HFFc6 (cell line): Measurements from ENCODE around the gene CYP46A1. TPM values are rescaled to one million over a fixed set of nuclear protein-coding genes. Genes with fewer than 3 reads are reported as not detected.
A peak's percentile ranks its signal among the peaks of the same experiment; 100 is the strongest.

Experiments used
- DNase-seq: peaks from one replicate; pipeline ENCODE4 v3.0.0-alpha.2; 2018
- H3K27ac Mint-ChIP-seq: 2 replicates; pipeline ENCODE4 v1.8.0; 2020; ENCODE audit warnings: mild to moderate bottlenecking, mixed read lengths
- H3K27me3 Mint-ChIP-seq: 2 replicates; pipeline ENCODE4 v1.8.0; 2021; ENCODE audit warnings: mild to moderate bottlenecking, moderate library complexity, mixed read lengths; ENCODE audit not compliant: insufficient read depth
- H3K36me3 Mint-ChIP-seq: 2 replicates; pipeline ENCODE4 v1.8.0; 2021; ENCODE audit warnings: low read depth, mixed read lengths
- H3K4me1 Mint-ChIP-seq: 2 replicates; pipeline ENCODE4 v1.8.0; 2020; ENCODE audit warnings: low read depth, mixed read lengths
- H3K4me3 Mint-ChIP-seq: 2 replicates; pipeline ENCODE4 v1.8.0; 2020; ENCODE audit warnings: mild to moderate bottlenecking, moderate library complexity, mixed read lengths
- H3K9me3 Mint-ChIP-seq: 2 replicates; pipeline ENCODE4 v1.8.0; 2020; ENCODE audit warnings: mild to moderate bottlenecking, mixed read lengths
- total RNA-seq, 6 experiments: library from RNA; stranded (reverse); fragmentation: NEBNext Ultra II Directional; extraction: Animal tissue kit (Norgen Biotek cat#: 25700); gene quantifications; 2 replicates in 1 of 6; 3 replicates in 5 of 6; pipeline ENCODE4 v1.2.3, GENCODE V29; 2021
- TF ChIP-seq, protein P1 (sequence below): fragments of 200-600 bp; sonication (generic); IDR thresholded peaks from 2 replicates; pipeline ENCODE4 v1.5.0; 2021; ENCODE audit warnings: antibody characterized with exemption, mild to moderate bottlenecking

The CYP46A1 gene
- total RNA-seq, 6 experiments from 2014 or later: 0.28 to 0.62 (median 0.49) TPM

DNA sequence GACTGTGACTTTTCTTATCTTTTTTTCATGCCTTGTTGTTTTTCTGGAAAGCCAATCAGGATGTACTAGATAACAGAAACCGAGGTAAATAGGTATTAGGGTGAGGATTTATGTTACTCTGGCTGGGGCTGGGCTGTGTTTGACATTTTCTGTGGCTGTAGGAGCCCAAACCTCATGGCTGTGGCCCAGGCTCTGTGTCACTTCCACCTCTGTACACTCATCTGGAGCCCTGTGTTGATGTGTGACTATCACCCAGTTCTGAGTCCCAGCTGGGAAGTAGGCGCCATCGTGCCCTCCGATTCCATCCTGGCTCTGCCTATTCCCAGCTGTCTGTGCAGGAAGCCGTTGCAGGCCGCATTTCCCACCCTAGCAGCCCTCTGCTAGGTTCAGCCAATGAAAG lies 40.8 kb upstream of the CYP46A1 start:
- Mint-ChIP-seq H3K27me3 (peaks cover 3% of the 10 kb centered on the region; the same call in 1 of the 2 replicates), H3K27ac (no peak overlapping the region), H3K4me3 (no peak overlapping the region)

DNA sequence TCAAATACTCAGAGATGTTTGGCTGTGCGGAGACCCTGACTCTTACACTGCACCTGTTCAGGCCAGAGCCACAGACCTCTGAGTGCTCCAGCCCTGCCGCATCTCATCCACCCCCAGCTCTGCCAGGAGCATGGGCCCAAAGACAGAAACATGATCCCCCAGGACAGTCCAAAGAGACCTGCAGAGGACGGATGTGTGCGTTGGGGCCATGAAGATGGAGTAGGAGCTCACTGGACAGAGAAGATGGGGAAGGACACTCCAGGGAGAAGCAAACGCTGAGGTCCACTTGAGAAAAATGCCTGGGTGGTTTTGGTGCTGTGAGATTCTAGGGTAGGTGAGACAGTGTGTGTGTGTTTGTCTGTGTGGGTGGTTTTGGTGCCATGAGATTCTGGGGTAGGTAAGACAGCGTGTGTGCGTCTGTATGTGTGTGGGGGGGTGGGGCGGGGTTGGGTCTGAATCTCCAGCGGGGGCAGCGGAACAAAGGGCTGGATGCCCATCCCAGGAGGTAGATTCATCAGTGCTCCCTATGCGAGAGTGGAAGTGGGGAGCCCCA lies 40.0 kb upstream of the CYP46A1 start:
- Mint-ChIP-seq H3K36me3 (no peaks in the 10 kb centered on the region), H3K9me3 (no peaks in the 10 kb centered on the region), H3K27ac (no peak overlapping the region), H3K4me1 (peaks cover 27% of the 10 kb centered on the region), H3K27me3 (peaks cover 5% of the 10 kb centered on the region), H3K4me3 (no peak overlapping the region)
- TF ChIP-seq, protein P1, sequence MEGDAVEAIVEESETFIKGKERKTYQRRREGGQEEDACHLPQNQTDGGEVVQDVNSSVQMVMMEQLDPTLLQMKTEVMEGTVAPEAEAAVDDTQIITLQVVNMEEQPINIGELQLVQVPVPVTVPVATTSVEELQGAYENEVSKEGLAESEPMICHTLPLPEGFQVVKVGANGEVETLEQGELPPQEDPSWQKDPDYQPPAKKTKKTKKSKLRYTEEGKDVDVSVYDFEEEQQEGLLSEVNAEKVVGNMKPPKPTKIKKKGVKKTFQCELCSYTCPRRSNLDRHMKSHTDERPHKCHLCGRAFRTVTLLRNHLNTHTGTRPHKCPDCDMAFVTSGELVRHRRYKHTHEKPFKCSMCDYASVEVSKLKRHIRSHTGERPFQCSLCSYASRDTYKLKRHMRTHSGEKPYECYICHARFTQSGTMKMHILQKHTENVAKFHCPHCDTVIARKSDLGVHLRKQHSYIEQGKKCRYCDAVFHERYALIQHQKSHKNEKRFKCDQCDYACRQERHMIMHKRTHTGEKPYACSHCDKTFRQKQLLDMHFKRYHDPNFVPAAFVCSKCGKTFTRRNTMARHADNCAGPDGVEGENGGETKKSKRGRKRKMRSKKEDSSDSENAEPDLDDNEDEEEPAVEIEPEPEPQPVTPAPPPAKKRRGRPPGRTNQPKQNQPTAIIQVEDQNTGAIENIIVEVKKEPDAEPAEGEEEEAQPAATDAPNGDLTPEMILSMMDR: no peak
- no peak for DNase-seq

More for the DNA sequence above, 40.8 kb upstream of the CYP46A1 start:
- DNase-seq: no peak
- peaks cover 20% of the 10 kb centered on the region for H3K4me1 Mint-ChIP-seq
- no peaks in the 10 kb centered on the region for H3K9me3 Mint-ChIP-seq
- H3K36me3 Mint-ChIP-seq: no peaks in the 10 kb centered on the region
- TF ChIP-seq, protein P1: no peak

DNA sequence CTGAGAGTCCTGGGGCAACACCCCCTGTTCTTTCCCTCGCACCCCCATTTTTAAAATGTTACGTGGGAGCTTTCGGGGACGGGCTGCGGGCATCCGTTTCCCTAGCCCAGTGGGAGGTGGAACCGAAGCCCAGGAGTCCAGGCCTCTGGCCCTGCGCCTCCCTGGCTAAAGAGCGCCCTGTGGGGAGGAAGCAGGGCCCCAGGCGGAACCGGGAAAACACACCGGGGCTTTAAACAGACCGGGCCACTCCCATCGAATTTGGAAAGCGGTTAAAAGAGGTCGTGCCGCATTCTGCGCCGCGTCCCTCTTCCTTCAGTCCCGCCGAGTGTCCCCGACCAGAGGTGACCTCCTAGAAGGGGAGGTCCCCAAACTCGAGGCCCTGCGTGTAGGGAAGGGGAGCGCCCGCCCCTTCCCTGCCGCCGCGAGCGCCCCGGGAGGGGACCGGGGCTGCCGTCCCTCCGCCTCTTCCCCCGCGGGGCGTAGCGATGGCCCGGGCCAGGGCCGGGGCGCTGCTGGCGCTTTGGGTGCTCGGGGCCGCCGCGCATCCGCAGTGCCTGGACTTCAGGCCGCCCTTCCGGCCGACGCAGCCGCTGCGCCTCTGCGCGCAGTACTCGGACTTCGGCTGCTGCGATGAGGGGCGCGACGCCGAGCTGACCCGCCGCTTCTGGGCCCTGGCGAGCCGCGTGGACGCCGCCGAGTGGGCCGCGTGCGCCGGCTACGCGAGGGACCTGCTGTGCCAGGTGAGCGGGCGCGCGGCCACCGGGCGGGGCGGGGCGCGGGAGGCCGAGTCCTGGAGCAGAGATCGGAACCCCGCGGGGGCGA lies 39.2 kb upstream of the CYP46A1 start, which contains the start of gene HHIPL1:
TSS of gene HHIPL1 (plus strand) at position 407 of the 822 bp plus-strand sequence. CDS start at position 486, 79 bp downstream.
- Mint-ChIP-seq H3K27ac (no peak within 1 kb of the TSS), H3K27me3 (peaks cover 5% of the 10 kb centered on the region), H3K4me1 (peaks cover 34% of the 10 kb centered on the region), H3K9me3 (no peaks in the 10 kb centered on the region), H3K4me3 (no peak within 1 kb of the TSS; the same call in 1 of the 2 replicates), H3K36me3 (no peaks in the 10 kb centered on the region)
- TF ChIP-seq, protein P1: 0 out of 2 replicates have a peak, but pooled peaks have one; percentile 13
- no peak for DNase-seq

DNA sequence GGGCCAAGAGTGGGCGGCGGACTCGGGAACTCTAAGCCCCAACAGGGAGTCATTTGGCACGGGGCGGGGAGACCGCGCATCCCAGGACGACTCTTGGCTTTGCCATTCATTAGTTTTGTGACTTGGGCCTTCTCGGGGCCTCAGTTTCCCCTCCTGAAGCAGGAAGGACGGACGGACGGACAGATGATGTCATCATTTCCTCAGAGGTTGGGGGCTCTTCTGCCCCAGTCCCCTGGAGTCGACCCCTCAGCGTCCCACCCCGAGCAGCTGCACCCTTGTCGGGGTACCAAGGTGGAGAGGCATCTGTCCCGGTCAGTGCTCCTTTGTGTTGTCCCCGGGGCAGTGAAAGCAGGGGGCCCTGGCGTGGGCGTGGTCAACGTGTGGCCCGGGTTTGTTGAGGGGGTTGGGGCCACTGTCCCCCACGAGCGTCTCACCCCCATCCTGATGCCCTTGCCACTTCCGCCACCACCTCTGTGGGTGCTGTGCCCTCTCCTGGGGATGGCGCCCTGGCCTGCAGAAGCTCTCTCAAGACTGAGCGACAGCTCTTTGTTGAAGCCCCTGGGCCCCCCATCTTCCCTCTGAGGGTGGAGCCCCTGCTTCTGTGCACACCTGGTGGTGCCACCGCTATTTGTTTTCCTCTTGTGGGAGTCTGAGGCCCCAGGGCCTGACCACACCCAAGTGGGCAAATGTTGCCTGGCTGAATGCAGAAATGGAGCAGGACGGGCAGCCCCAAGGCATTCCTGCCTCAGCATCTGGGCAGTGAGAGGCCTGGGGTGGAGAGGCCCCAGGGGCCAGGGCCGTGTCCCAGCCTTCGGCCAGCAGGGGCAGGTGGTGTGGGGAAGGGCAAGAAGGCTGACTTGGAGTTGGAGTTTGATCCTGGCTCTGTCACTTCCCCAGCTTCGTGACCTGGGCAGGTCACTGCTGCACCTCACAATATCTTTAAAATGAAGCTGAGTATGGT lies 38.3 kb upstream of the CYP46A1 start:
- Mint-ChIP-seq H3K36me3 (no peaks in the 10 kb centered on the region), H3K4me3 (no peak overlapping the region; the same call in 1 of the 2 replicates)

More for the DNA sequence above, 38.3 kb upstream of the CYP46A1 start:
- Mint-ChIP-seq H3K4me1 (peaks cover 34% of the 10 kb centered on the region), H3K27ac (no peak overlapping the region), H3K9me3 (no peaks in the 10 kb centered on the region), H3K27me3 (peaks cover 5% of the 10 kb centered on the region)
- no peak for DNase-seq
- TF ChIP-seq, protein P1: no peak
